Measurements from ENCODE around the gene CEACAM8. TPM values are rescaled to one million over a fixed set of nuclear protein-coding genes. Genes with fewer than 3 reads are reported as not detected.

CEACAM8 gene
- total RNA-seq, 1 donor from 2014 or later = not detected

GRCh38 chr19:42544146-42544545, 50.6 kb downstream of the CEACAM8 start:
- no peak overlapping the region for H3K27ac Mint-ChIP-seq (ENCODE audit: unreplicated experiment)
- H3K9me3 Mint-ChIP-seq (ENCODE audit: unreplicated experiment) = peaks cover 30% of the 10 kb centered on the region
- H3K27ac ChIP-seq (ENCODE audit: low read depth, low read length) = no peak overlapping the region
- FAIRE-seq (no peak), DNase-seq (ENCODE audit: low read depth) (no peak)
- H3K9ac ChIP-seq (ENCODE audit: low read length) = no peak overlapping the region
- H3K36me3 Mint-ChIP-seq (ENCODE audit: low read depth, unreplicated experiment) = no peaks in the 10 kb centered on the region
- no peaks in the 10 kb centered on the region for H4K20me1 ChIP-seq (ENCODE audit: insufficient read depth, low read length)
- H3K36me3 ChIP-seq (ENCODE audit: insufficient read depth, low read length) = no peaks in the 10 kb centered on the region
- no peak overlapping the region for H2AFZ ChIP-seq (ENCODE audit: low read depth, low read length)
- no peaks in the 10 kb centered on the region for H3K4me1 Mint-ChIP-seq (ENCODE audit: low read depth, unreplicated experiment)
- no peaks in the 10 kb centered on the region for H3K9me3 ChIP-seq (ENCODE audit: insufficient read depth, low read depth, low read length)
- H3K4me3 ChIP-seq (ENCODE audit: insufficient read depth, low read depth, low read length) = no peak overlapping the region
- H3K27me3 Mint-ChIP-seq (ENCODE audit: low read depth, unreplicated experiment) = peaks cover 74% of the 10 kb centered on the region
- no peaks in the 10 kb centered on the region for H3K4me1 ChIP-seq (ENCODE audit: insufficient read depth, low read length)
- H3K79me2 ChIP-seq (ENCODE audit: insufficient read depth, low read length) = no peaks in the 10 kb centered on the region
- no peak overlapping the region for H3K4me2 ChIP-seq (ENCODE audit: low read length)
- no peak overlapping the region for H3K4me3 Mint-ChIP-seq (ENCODE audit: unreplicated experiment)
- TF ChIP-seq CTCF (IDR thresholded peaks at IDR 0.05; ENCODE audit: insufficient read depth, low read depth, low read length) = no peak
- no peak for TF ChIP-seq EZH2 (IDR thresholded peaks at IDR 0.05; ENCODE audit: insufficient read depth, low read length)
- no peaks in the 10 kb centered on the region for H3K27me3 ChIP-seq (ENCODE audit: insufficient read depth, low read length)

GRCh38 chr19:42542791-42543190, 51.9 kb downstream of the CEACAM8 start:
- peaks cover 19% of the 10 kb centered on the region for H3K9me3 Mint-ChIP-seq (ENCODE audit: unreplicated experiment)
- Histone ChIP-seq H3K9ac (ENCODE audit: low read length) (no peak overlapping the region), H3K79me2 (ENCODE audit: insufficient read depth, low read length) (no peaks in the 10 kb centered on the region), H3K9me3 (ENCODE audit: insufficient read depth, low read depth, low read length) (no peaks in the 10 kb centered on the region), H4K20me1 (ENCODE audit: insufficient read depth, low read length) (no peaks in the 10 kb centered on the region), H3K27me3 (ENCODE audit: insufficient read depth, low read length) (no peaks in the 10 kb centered on the region), H3K27ac (ENCODE audit: low read depth, low read length) (no peak overlapping the region), H3K36me3 (ENCODE audit: insufficient read depth, low read length) (no peaks in the 10 kb centered on the region), H2AFZ (ENCODE audit: low read depth, low read length) (no peak overlapping the region), H3K4me1 (ENCODE audit: insufficient read depth, low read length) (no peaks in the 10 kb centered on the region), H3K4me2 (ENCODE audit: low read length) (no peak overlapping the region), H3K4me3 (ENCODE audit: insufficient read depth, low read depth, low read length) (no peak overlapping the region)
- TF ChIP-seq CTCF (IDR thresholded peaks at IDR 0.05; ENCODE audit: insufficient read depth, low read depth, low read length) (no peak), EZH2 (IDR thresholded peaks at IDR 0.05; ENCODE audit: insufficient read depth, low read length) (no peak)
- no peak overlapping the region for H3K27ac Mint-ChIP-seq (ENCODE audit: unreplicated experiment)
- no peak for FAIRE-seq
- H3K4me1 Mint-ChIP-seq (ENCODE audit: low read depth, unreplicated experiment) = no peaks in the 10 kb centered on the region
- no peak overlapping the region for H3K4me3 Mint-ChIP-seq (ENCODE audit: unreplicated experiment)
- DNase-seq (ENCODE audit: low read depth) = no peak
- H3K36me3 Mint-ChIP-seq (ENCODE audit: low read depth, unreplicated experiment) = no peaks in the 10 kb centered on the region
- peaks cover 70% of the 10 kb centered on the region for H3K27me3 Mint-ChIP-seq (ENCODE audit: low read depth, unreplicated experiment)

GRCh38 chr19:42540071-42540553, 54.6 kb downstream of the CEACAM8 start:
- H3K4me1 Mint-ChIP-seq (ENCODE audit: low read depth, unreplicated experiment) = no peaks in the 10 kb centered on the region
- Histone ChIP-seq H3K9me3 (ENCODE audit: insufficient read depth, low read depth, low read length) (no peaks in the 10 kb centered on the region), H4K20me1 (ENCODE audit: insufficient read depth, low read length) (no peaks in the 10 kb centered on the region), H3K4me2 (ENCODE audit: low read length) (no peak overlapping the region), H3K4me1 (ENCODE audit: insufficient read depth, low read length) (no peaks in the 10 kb centered on the region), H3K27me3 (ENCODE audit: insufficient read depth, low read length) (no peaks in the 10 kb centered on the region), H3K27ac (ENCODE audit: low read depth, low read length) (no peak overlapping the region), H3K79me2 (ENCODE audit: insufficient read depth, low read length) (no peaks in the 10 kb centered on the region), H3K4me3 (ENCODE audit: insufficient read depth, low read depth, low read length) (no peak overlapping the region), H3K9ac (ENCODE audit: low read length) (no peak overlapping the region), H2AFZ (ENCODE audit: low read depth, low read length) (no peak overlapping the region), H3K36me3 (ENCODE audit: insufficient read depth, low read length) (no peaks in the 10 kb centered on the region)
- no peak overlapping the region for H3K4me3 Mint-ChIP-seq (ENCODE audit: unreplicated experiment)
- H3K36me3 Mint-ChIP-seq (ENCODE audit: low read depth, unreplicated experiment) = no peaks in the 10 kb centered on the region
- DNase-seq (ENCODE audit: low read depth) (no peak), FAIRE-seq (no peak)
- peaks cover 45% of the 10 kb centered on the region for H3K27me3 Mint-ChIP-seq (ENCODE audit: low read depth, unreplicated experiment)
- TF ChIP-seq CTCF (IDR thresholded peaks at IDR 0.05; ENCODE audit: insufficient read depth, low read depth, low read length) = no peak
- TF ChIP-seq EZH2 (IDR thresholded peaks at IDR 0.05; ENCODE audit: insufficient read depth, low read length) = no peak
- no peak overlapping the region for H3K27ac Mint-ChIP-seq (ENCODE audit: unreplicated experiment)
- no peaks in the 10 kb centered on the region for H3K9me3 Mint-ChIP-seq (ENCODE audit: unreplicated experiment)
